OCI-LY7 (cell line): Measurements from ENCODE around the gene ITSN1. TPM values are rescaled to one million over a fixed set of nuclear protein-coding genes. Genes with fewer than 3 reads are reported as not detected.
A peak's percentile ranks its signal among the peaks of the same experiment; 100 is the strongest.

ENCODE experiments used
- BruUV-seq: library from RNA; stranded (reverse); fragments of 400-500 nt; replicated peaks from 2 replicates; lab custom pipeline; 2021; lab: Mats Ljungman, UMichigan
- CTCF ChIA-PET: fragments of 300-600 bp; sonication (Branson Sonifier 250); formaldehyde crosslinking; loops from one replicate; lab custom pipeline; 2022; ENCODE audit warnings: antibody characterized with exemption; ENCODE audit not compliant: unreplicated experiment; lab: Charles Lee
- POLR2A ChIA-PET: fragments of 300-600 bp; sonication (Branson Sonifier 250); formaldehyde crosslinking; loops from one replicate; lab custom pipeline; 2022; ENCODE audit warnings: antibody characterized with exemption; lab: Charles Lee
- DNase-seq: peaks from one replicate; pipeline ENCODE4 v3.0.0-alpha.2; 2015; ENCODE audit warnings: low spot score
- H2AFZ ChIP-seq: fragments of 200-600 bp; sonication (generic), shearing (Covaris generic); 2 replicates; pipeline ENCODE4 v1.6.1; 2014; ENCODE audit warnings: mild to moderate bottlenecking, antibody characterized with exemption, low read length, moderate library complexity
- H3K27ac ChIP-seq: fragments of 200-600 bp; sonication (generic); 2 replicates; pipeline ENCODE4 v1.5.1; 2014; ENCODE audit warnings: mixed run types, low read depth, mild to moderate bottlenecking, moderate library complexity, low read length, inconsistent platforms; ENCODE audit not compliant: poor library complexity, severe bottlenecking
- H3K36me3 ChIP-seq: fragments of 200-600 bp; sonication (generic); 2 replicates; pipeline ENCODE4 v1.6.1; 2014; ENCODE audit warnings: mild to moderate bottlenecking, antibody characterized with exemption, low read length, moderate library complexity, mixed read lengths; ENCODE audit not compliant: insufficient read depth
- H3K4me1 ChIP-seq: fragments of 200-600 bp; sonication (generic); 2 replicates; pipeline ENCODE4 v1.5.1; 2014; ENCODE audit warnings: mild to moderate bottlenecking, low read length; ENCODE audit not compliant: insufficient read depth, poor library complexity, severe bottlenecking
- H3K4me2 ChIP-seq: fragments of 200-600 bp; sonication (generic); 2 replicates; pipeline ENCODE4 v1.6.1; 2014; ENCODE audit warnings: mild to moderate bottlenecking, low read length
- H3K4me3 ChIP-seq: fragments of 200-600 bp; sonication (generic); 2 replicates; pipeline ENCODE4 v1.5.1; 2014; ENCODE audit warnings: mild to moderate bottlenecking, low read depth, low read length; ENCODE audit not compliant: poor library complexity, severe bottlenecking
- H3K79me2 ChIP-seq: fragments of 200-600 bp; sonication (generic); 2 replicates; pipeline ENCODE4 v1.6.1; 2016; ENCODE audit warnings: low read depth, mild to moderate bottlenecking, low read length, moderate library complexity, mixed read lengths; ENCODE audit not compliant: insufficient read depth
- H3K9me2 ChIP-seq: fragments of 200-600 bp; sonication (generic); 2 replicates; pipeline ENCODE4 v1.6.1; 2016; ENCODE audit warnings: mild to moderate bottlenecking, low read length, mixed read lengths; ENCODE audit not compliant: insufficient read depth
- H3K9me3 ChIP-seq: fragments of 200-600 bp; sonication (generic); 2 replicates; pipeline ENCODE4 v1.6.1; 2014; ENCODE audit warnings: mild to moderate bottlenecking, mixed run types, low read length, mixed read lengths
- H4K20me1 ChIP-seq: fragments of 200-600 bp; sonication (generic); 2 replicates; pipeline ENCODE4 v1.6.1; 2014; ENCODE audit warnings: mild to moderate bottlenecking, antibody characterized with exemption, low read length, moderate library complexity, mixed read lengths; ENCODE audit not compliant: insufficient read depth
- CTCF ChIP-seq: fragments of 200-600 bp; sonication (generic); conservative IDR thresholded peaks from 2 replicates; pipeline ENCODE4 v1.5.1; 2014; ENCODE audit warnings: mild to moderate bottlenecking, antibody characterized with exemption, low read length, moderate library complexity, mixed read lengths
- EZH2phosphoT487 ChIP-seq: fragments of 200-600 bp; sonication (generic); IDR thresholded peaks from 2 replicates; pipeline ENCODE4 v1.6.1; 2018; ENCODE audit warnings: low read depth, borderline replicate concordance, mild to moderate bottlenecking, mixed run types, antibody characterized with exemption, low read length, moderate library complexity, mixed read lengths
- intact Hi-C: fragments of 100-400 bp; cut with micrococcal nuclease; formaldehyde crosslinking; loops from one replicate; pipeline ENCODE4 v1.10.0; 2022; ENCODE audit not compliant: unreplicated experiment
- total RNA-seq, 2 experiments: library from RNA; depleted of rRNA in 1 of 2; stranded (reverse); fragments of >200 nt in 1 of 2; shearing (Covaris generic) in 1 of 2; gene quantifications; 2 replicates each; pipeline ENCODE4 v1.2.3, GENCODE V29; 2014 to 2022

ITSN1 gene
- total RNA-seq, 2 experiments from 2014 or later, result 0.60 to 5.9 TPM

DNA sequence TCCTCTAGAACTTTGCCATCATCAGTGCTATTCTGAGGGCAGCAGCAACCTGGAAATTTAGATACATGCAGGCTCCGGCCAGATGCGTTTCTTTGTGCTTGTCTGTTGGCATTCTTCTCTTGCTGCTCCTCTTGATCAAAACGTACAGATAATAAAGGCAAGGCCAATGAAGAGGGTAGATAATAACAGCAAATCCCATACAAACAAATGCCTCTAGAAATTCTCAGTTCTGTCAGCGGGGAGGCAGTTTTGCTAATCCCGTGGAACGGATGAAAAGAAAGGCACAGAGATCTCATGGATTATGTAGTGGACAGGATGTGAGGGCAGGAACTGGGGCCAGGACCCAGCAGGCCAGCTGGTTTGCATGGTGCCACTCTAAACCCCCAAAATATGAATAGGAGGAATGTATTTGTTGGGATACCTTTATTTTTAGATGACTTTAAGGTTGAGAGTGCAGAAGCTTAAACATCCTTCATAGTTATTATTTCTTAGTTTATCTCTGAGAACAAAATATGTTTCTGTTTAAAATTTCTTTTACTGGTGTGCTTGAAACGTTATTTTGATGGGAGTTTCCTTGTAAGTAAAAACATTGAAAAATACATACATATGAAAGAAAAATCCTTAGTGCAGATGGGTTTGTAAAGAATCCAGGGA lies 1.5 kb downstream of the ITSN1 start:
- Histone ChIP-seq H3K36me3 (no peaks in the 10 kb centered on the region), H3K4me3 (peak overlapping the region; percentile 83), H3K9me2 (no peaks in the 10 kb centered on the region), H3K27ac (no peak overlapping the region), H3K4me1 (peaks cover 15% of the 10 kb centered on the region), H3K9me3 (no peaks in the 10 kb centered on the region), H3K4me2 (peak overlapping the region; percentile 80), H4K20me1 (no peaks in the 10 kb centered on the region), H2AFZ (peak overlapping the region; percentile 56; the same call in 1 of the 2 replicates), H3K79me2 (peaks cover 11% of the 10 kb centered on the region; the same call in 1 of the 2 replicates)
- POLR2A ChIA-PET, result no interaction called here
- no TSS peak for BruUV-seq
- CTCF ChIA-PET, result no interaction called here
- intact Hi-C loops, result loop anchor here (5.0 kb wide), 2 partner anchors 379 to 429 kb away; partner anchors contain the start of genes MRPS6 and SLC5A3
- no peak for DNase-seq
- TF ChIP-seq CTCF, result no peak
- TF ChIP-seq EZH2phosphoT487, result peak; percentile 94; the same call in 1 of the 2 replicates

DNA sequence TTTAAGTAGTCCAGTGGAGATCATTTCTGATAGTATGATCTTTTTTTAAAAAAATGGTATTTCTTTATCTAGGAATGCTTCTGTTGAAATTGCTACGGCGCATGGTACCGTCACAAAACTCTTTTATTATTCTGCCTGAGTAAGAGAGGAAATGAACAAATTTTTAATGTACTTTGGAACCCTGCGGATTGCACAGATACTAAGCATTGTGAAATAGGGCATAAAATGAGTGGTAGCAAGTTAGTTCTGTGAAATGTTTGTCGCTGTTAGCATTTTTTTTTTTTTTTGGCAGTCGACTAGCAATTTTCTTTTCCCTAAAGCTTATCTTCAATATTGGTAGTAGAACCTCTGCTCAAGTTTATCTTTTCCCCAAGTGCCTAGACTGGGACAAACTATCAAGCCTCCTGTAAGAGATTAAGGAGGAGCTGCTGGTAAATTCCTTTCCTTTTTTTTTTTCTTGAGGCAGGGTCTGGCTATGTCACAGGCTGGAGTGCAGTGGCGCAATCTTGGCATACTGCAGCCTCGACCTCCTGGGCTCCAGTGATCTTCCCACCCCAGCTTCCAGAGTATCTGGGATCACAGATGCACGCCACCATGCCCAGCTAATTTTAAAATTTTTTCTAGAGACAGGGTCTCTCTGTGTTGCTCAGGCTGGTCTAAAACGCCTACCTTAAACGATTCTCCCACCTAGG lies 2.2 kb downstream of the ITSN1 start:
- Histone ChIP-seq H3K79me2 (peaks cover 11% of the 10 kb centered on the region; the same call in 1 of the 2 replicates), H3K27ac (no peak overlapping the region), H3K9me3 (no peaks in the 10 kb centered on the region), H3K4me1 (peaks cover 15% of the 10 kb centered on the region), H4K20me1 (no peaks in the 10 kb centered on the region), H2AFZ (no peak overlapping the region), H3K4me2 (no peak overlapping the region), H3K4me3 (no peak overlapping the region), H3K9me2 (no peaks in the 10 kb centered on the region), H3K36me3 (no peaks in the 10 kb centered on the region)
- ChIA-PET CTCF (no interaction called here), POLR2A (no interaction called here)
- DNase-seq, result no peak
- intact Hi-C loops, result loop anchor here (5.0 kb wide), 2 partner anchors 378 to 428 kb away; partner anchors contain the start of genes MRPS6 and SLC5A3
- BruUV-seq, result no TSS peak
- no peak for TF ChIP-seq EZH2phosphoT487
- TF ChIP-seq CTCF, result no peak
